Stomach smooth muscle (tissue), 2 donors: ENCODE results near the gene FLRT1.

Source experiments
- H3K27ac ChIP-seq: one replicate; pipeline ENCODE4 v1.7.0; 2013; ENCODE audit warnings: mild to moderate bottlenecking, low read length, inconsistent platforms
- H3K27me3 ChIP-seq, 2 donors: one replicate each; pipeline ENCODE4 v1.7.0; 2013; ENCODE audit warnings: low read length in 2 of 2; ENCODE audit not compliant: insufficient read depth in 2 of 2, control insufficient read depth in 1 of 2
- H3K36me3 ChIP-seq, 2 donors: one replicate each; pipeline ENCODE4 v1.7.0; 2013; ENCODE audit warnings: low read length in 2 of 2; ENCODE audit not compliant: control insufficient read depth in 2 of 2, insufficient read depth in 2 of 2
- H3K4me1 ChIP-seq: one replicate; pipeline ENCODE4 v1.7.0; 2013; ENCODE audit warnings: low read length; ENCODE audit not compliant: control insufficient read depth, insufficient read depth
- H3K4me3 ChIP-seq, 2 donors: one replicate each; pipeline ENCODE4 v1.7.0; 2013; ENCODE audit warnings: low read length in 2 of 2
- H3K9ac ChIP-seq, 2 donors: one replicate each; pipeline ENCODE4 v1.7.0; 2013; ENCODE audit warnings: low read length in 2 of 2, mild to moderate bottlenecking in 1 of 2
- H3K9me3 ChIP-seq, 2 donors: one replicate each; pipeline ENCODE4 v1.7.0; 2013; ENCODE audit warnings: low read length in 2 of 2; ENCODE audit not compliant: control insufficient read depth in 2 of 2
- donor health status: healthy.
- donor health status: Pancreatic carcinoma.

The FLRT1 gene

DNA sequence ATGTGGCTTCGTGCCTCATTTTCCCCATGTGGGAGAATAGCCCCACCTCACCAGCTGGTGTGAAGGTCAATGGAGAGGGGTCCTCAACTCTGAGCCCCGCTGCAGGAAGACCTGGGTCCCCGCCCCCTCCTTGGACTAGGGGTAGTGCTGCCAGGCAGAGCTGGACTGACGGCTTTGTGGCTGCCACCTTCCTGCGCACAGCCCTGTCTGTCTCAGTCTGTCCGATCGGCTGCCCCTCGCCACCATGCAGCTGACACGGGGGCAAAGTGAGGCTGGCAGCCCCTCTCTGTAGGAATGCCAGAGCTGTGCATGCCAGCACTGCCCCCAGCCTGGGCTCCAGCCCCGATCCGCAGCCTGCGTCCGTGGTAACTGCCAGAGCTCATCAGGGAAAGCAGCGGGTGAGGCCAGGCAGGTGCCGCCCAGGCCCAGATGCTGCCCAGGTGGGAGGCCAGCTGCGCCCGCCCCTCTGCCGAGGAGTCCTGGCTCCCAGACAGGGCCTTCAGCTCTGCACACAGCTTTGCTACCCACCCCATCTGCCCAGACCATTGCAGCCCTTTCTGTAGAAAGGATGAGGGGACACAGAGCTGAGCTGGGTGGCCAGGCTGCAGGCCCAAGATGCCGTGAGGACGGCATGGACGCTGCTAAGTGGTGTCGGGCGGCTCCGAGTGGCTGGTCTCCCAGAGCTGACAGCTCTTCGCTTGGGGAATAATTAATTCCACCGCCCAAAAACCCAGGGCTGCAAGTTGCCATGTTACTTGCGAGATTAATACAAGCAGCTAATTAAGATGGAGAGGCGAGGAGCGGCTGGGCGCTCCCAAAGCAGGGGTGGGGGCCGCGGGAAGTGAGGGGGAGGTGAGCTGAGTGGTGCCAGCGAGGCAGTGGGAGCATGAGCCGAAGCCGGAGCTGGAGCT is 19.5 kb upstream of the FLRT1 start:
- no peak overlapping the region for H3K9ac ChIP-seq
- no peaks in the 10 kb centered on the region for H3K36me3 ChIP-seq
- H3K4me1 ChIP-seq, result no peaks in the 10 kb centered on the region
- H3K4me3 ChIP-seq, result no peak overlapping the region
- H3K27ac ChIP-seq, result no peak overlapping the region
- no peaks in the 10 kb centered on the region for H3K27me3 ChIP-seq
- H3K9me3 ChIP-seq, result no peaks in the 10 kb centered on the region

DNA sequence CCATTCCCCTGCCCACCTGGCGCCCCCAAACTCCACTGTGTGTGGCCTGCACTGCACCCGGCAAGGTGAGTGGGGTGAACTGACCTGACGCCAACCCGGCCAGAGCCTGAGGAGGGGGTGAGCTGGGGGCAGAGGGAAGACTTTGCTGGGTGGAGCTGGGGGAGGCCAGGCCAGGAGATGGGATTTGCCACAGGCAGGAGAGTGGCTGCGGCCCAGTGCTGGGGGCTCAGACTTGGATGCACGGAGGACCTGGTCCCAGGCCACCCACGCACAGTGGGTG is 17.8 kb upstream of the FLRT1 start:
- no peaks in the 10 kb centered on the region for H3K4me1 ChIP-seq

DNA sequence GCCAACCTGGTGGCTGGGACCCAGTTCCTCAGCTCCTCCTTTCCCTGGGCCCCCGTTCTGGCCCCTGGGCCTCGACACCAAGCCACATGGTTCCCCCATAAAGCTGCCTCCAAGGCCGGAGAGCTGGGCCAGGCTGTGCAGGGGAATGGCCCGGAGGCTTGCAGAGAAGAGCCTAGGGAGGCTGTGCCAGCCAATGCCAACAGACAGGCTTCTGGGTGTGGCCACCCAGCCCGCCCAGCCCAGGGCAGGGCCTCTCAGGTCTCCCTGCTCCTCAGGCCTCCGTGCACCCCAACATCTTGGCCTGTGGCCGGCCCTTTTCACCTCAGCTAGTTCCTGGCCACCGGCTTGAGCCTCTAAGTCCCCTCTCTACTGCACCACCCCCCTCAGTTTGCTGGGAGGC is 17.4 kb upstream of the FLRT1 start:
- Histone ChIP-seq H3K4me3 (no peak overlapping the region), H3K27ac (no peak overlapping the region), H3K9me3 (no peaks in the 10 kb centered on the region), H3K27me3 (no peaks in the 10 kb centered on the region), H3K9ac (no peak overlapping the region), H3K36me3 (no peaks in the 10 kb centered on the region), H3K4me1 (no peaks in the 10 kb centered on the region)

More for the DNA sequence above, 17.8 kb upstream of the FLRT1 start:
- Histone ChIP-seq H3K27me3 (no peaks in the 10 kb centered on the region), H3K9me3 (no peaks in the 10 kb centered on the region), H3K36me3 (no peaks in the 10 kb centered on the region), H3K4me3 (no peak overlapping the region), H3K9ac (no peak overlapping the region), H3K27ac (no peak overlapping the region)

DNA sequence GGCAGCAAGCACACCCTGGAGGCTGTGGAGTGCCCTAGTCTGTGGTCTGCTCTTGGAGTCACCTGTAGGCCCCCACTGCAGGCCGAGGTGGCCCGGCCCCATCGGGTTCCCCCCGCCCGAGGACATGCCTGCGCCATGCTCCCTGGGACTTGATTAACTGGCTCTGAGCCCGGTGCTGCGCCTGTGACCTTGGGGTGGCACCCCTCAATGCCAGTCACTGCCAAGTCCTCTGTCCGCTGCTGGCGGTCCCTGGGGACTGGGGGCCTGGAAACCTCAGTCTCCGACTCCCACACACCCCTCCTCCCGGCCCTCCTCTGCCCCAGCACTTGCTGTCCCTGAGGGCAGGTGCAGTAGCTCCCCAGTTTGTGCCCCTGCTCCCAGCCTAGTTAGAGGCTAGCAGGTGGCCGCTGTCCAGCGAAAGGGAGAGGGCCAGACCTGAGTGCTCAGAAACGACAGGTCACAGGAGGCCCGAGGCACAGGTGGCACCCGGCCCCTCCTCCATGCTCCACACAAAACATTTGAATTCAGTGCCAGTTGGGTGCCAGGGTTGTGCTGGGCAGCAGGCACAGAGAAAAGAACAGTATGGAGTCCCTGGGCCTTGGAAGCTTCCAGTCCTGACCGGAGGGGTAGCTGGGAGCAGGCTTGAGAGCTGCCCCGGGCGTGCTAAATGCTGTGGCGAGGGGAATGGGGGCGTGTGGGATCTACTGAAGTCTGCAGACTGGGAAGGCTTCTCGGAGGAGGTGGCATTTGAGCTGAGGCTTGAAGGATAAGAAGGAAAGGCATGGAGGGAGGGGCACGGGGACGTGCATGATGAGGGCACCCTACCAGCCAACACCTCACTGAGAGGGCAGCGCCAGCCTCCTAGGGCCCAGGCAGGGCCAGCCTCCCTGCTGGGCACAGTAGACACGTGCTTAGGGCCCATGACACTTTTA is 16.4 kb upstream of the FLRT1 start:
- Histone ChIP-seq H3K9me3 (no peaks in the 10 kb centered on the region), H3K27me3 (no peaks in the 10 kb centered on the region), H3K36me3 (no peaks in the 10 kb centered on the region), H3K4me1 (no peaks in the 10 kb centered on the region), H3K4me3 (no peak overlapping the region), H3K27ac (no peak overlapping the region), H3K9ac (no peak overlapping the region)

DNA sequence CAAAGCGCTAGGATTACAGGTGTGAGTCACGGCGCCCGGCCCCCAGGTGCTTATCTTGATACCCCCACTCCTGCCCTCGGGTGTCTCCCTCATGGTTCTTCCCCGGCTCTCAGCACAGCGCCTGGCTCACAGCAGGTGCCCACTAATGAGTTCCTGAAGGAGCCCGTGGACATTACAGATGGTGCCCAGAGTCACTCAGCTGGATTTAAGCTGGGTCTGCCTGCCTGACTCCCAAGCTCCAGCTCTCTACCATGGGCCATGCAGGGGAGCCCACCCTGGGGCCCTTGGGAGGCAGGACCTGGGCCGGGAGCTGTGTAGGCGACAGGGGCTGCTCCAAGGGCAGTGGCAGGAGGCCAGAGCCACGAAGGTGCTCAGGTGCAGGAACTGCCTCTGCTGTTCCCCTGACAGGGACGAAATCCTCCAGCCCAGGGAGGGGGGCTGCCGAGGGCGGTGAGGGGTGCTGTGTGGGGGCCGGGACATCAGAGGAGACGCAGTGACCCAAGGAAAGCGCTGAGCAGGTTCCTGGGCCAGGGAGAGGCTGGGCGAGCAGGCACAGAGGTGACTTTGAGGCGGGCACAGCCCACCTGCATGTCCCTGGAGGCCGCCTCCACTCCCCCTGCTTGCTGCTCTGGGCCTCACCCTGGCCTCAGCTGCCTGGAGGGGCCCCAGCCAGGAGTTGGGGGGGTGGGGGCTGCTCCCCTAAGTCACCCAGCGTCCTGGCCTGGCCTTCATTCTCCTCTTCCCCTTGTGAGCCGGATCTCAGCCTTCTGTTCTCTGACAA is 14.6 kb upstream of the FLRT1 start:
- Histone ChIP-seq H3K4me1 (no peaks in the 10 kb centered on the region), H3K9me3 (no peaks in the 10 kb centered on the region), H3K4me3 (no peak overlapping the region), H3K36me3 (no peaks in the 10 kb centered on the region), H3K27ac (no peak overlapping the region), H3K27me3 (no peaks in the 10 kb centered on the region), H3K9ac (no peak overlapping the region)

DNA sequence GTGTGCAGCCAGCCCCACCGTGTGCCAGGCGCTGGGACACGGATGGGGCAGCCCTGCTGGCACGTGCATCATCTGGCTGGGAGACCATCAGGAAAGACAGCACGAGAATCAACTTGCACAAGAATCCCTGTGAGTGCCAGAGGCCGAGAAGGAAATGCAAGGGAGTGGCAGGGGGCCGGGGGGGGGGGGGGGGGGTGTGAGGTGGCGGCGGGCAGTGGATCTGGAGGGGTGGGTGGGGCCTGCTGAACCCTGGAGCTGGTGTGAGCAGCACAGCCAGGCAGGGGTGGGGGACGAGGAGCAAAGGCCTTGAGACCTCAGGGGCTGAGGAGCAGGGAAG is 14.0 kb upstream of the FLRT1 start:
- no peak overlapping the region for H3K4me3 ChIP-seq
- H3K27ac ChIP-seq, result no peak overlapping the region
- H3K36me3 ChIP-seq, result no peaks in the 10 kb centered on the region
- no peak overlapping the region for H3K9ac ChIP-seq
- H3K27me3 ChIP-seq, result no peaks in the 10 kb centered on the region
- no peaks in the 10 kb centered on the region for H3K9me3 ChIP-seq
- no peaks in the 10 kb centered on the region for H3K4me1 ChIP-seq

DNA sequence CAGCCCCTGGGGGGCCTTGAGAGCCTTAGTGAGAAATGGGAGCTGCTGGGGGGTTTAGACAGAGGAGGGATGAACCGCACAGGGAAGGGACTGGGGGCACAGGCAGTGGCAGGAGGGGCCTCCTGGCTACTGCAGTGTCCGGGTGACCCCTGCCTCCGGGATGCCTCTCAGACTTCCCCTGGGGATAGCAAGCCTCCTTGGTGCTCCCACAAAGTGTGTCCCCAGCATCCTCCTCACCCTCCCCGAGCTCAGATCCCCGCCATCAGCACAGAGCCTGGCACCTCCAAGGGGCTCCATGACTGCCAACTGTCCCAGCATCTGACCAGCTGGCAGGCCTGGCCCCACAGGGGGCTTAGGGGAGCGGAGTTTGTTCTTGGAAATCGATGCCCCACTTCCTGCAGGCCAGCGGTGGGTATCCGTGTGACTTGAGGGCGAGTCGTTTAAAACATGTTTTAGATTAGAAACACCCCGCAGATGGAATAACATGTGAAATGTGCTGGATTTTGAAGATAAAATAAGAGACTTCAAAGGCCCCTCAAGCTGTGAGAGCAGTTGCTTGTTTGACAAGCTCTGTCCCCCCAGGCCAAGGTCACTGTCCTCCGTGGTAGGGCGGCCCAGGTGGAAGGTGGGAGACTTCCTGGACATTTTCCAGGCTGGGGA is 13.5 kb upstream of the FLRT1 start:
- no peaks in the 10 kb centered on the region for H3K4me1 ChIP-seq
- H3K27me3 ChIP-seq, result no peaks in the 10 kb centered on the region
- H3K9ac ChIP-seq, result no peak overlapping the region
- H3K27ac ChIP-seq, result no peak overlapping the region
- no peaks in the 10 kb centered on the region for H3K9me3 ChIP-seq
- H3K36me3 ChIP-seq, result no peaks in the 10 kb centered on the region
- no peak overlapping the region for H3K4me3 ChIP-seq

DNA sequence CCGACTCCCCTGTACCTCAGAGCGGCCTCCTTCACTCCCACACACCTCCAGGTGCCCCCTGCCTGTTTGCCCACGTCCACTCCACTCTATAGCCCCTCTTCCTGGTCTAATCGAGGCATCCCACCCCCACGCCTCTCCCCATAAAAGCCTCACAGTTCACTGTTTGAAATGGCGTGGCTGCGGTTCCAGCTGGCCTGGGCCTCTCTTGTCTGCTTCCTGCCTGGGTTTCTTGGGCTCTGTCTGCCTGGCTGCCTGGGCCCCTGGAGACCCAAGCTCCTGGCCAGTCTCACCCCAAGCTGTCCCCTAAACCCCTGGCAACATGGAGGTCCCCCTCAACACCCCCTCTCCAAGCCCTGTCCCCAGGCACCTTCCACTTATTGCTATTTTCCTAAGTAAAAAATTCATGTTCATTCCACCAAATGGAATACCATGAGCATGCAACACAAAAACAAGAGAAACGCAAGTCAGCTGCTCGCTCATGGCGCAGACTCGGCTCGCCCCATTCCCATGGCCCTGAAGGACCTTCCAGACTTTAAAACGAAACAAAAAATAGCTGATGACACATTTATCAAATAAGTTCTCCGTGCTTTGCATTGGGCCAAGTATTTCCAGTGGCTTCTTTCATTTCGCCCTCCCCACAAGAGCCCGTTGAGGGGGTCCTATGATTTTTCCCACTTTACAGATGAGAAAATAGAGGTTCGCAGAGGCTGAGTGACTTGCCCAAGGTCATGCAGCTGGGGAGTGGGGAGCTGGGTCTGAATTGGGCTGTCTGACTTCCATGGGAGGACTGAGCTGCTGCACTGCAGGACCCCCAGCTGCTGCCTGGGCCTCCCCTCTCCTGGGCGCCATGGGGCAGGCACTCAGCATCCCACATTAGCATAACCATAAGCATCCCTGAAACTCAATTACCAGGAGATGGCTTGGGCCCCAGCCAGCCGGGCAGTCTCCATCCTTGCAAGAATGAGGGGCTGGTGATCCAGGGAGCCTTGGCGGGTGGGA is 11.7 kb upstream of the FLRT1 start:
- no peaks in the 10 kb centered on the region for H3K36me3 ChIP-seq
- no peaks in the 10 kb centered on the region for H3K27me3 ChIP-seq
- H3K4me1 ChIP-seq, result peaks cover 12% of the 10 kb centered on the region
- no peak overlapping the region for H3K9ac ChIP-seq
- no peaks in the 10 kb centered on the region for H3K9me3 ChIP-seq
- H3K4me3 ChIP-seq, result no peak overlapping the region
- no peak overlapping the region for H3K27ac ChIP-seq

DNA sequence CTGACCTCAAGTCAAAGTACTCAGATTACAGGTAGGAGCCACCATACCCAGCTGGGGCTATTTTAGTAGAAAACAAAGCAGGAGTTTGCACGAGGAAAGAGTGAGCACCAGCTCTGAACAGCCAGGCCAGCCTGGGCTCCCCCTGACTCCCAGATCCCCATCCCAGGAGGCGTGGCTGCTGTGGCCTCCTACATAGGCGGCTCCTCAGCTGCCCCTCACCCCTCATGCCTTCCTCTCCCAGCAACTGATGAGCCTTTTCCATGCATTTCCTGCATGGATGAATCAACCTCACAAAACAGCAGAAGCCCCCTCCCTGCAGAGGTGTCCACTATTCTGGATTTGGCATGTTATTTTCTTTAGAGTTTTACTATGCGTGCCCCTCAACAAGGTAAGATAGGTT is 10.5 kb upstream of the FLRT1 start:
- H3K27me3 ChIP-seq, result no peaks in the 10 kb centered on the region
- no peak overlapping the region for H3K4me3 ChIP-seq
- H3K4me1 ChIP-seq, result peaks cover 12% of the 10 kb centered on the region
- no peak overlapping the region for H3K9ac ChIP-seq
- H3K36me3 ChIP-seq, result no peaks in the 10 kb centered on the region
- H3K9me3 ChIP-seq, result no peaks in the 10 kb centered on the region
- H3K27ac ChIP-seq, result no peak overlapping the region
